Ishikawa (cell line): ENCODE data around the gene ACADL.

ENCODE experiments used
- CEBPB ChIP-seq: IDR thresholded peaks from 2 replicates; pipeline ENCODE4 v1.6.1; 2012
- CREB1 ChIP-seq: IDR thresholded peaks from 2 replicates; pipeline ENCODE4 v1.6.1; 2012; ENCODE audit warnings: low read depth
- EGR1 ChIP-seq: IDR thresholded peaks from 2 replicates; pipeline ENCODE4 v1.6.1; 2012
- EP300 ChIP-seq: IDR thresholded peaks from 2 replicates; pipeline ENCODE4 v1.6.1; 2012; ENCODE audit warnings: borderline replicate concordance
- FOXM1 ChIP-seq: IDR thresholded peaks from 2 replicates; pipeline ENCODE4 v1.6.1; 2012; ENCODE audit warnings: low read depth, borderline replicate concordance
- NFIC ChIP-seq: IDR thresholded peaks from 2 replicates; pipeline ENCODE4 v1.6.1; 2012
- RAD21 ChIP-seq: IDR thresholded peaks from 2 replicates; pipeline ENCODE4 v1.6.1; 2012; ENCODE audit warnings: low read depth
- TAF1 ChIP-seq: IDR thresholded peaks from 2 replicates; pipeline ENCODE4 v1.6.1; 2012; ENCODE audit warnings: low read depth, mild to moderate bottlenecking
- TCF12 ChIP-seq: IDR thresholded peaks from 2 replicates; pipeline ENCODE4 v1.6.1; 2012; ENCODE audit warnings: low read depth
- TEAD4 ChIP-seq: IDR thresholded peaks from 2 replicates; pipeline ENCODE4 v1.6.1; 2012
- YY1 ChIP-seq: IDR thresholded peaks from 2 replicates; pipeline ENCODE4 v1.6.1; 2012; ENCODE audit warnings: low read depth
- ZBTB7A ChIP-seq: IDR thresholded peaks from 2 replicates; pipeline ENCODE4 v1.6.1; 2012; ENCODE audit warnings: low read depth
- TF ChIP-seq, protein P1 (sequence below): IDR thresholded peaks from 2 replicates; pipeline ENCODE4 v1.6.1; 2012
- TF ChIP-seq, protein P2 (sequence below): IDR thresholded peaks from 2 replicates; pipeline ENCODE4 v1.6.1; 2012
- TF ChIP-seq, protein P3 (sequence below): IDR thresholded peaks from 2 replicates; pipeline ENCODE4 v1.6.1; 2012; ENCODE audit warnings: low read depth, mild to moderate bottlenecking

Gene ACADL

DNA sequence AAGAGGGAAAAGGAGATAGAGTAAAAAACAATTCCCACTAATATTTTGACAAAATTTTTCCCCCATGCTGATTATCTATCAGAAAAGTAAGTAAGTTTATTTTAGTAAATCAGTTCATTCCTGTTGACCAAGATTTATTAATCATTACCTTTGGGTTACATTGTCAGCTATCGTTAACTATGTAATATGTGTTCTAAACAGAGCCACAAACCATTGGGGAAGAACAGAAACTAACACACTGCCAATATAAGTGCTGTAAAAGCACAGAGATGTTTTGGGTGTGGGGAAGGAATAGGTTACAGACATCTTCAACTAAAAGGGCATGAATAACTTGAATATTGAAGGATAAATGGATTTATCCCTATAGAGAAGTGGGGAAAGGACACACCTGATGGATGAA is 42.5 kb upstream of the ACADL start:
- TF ChIP-seq FOXM1 (no peak), EGR1 (no peak), YY1 (no peak), TEAD4 (no peak), RAD21 (no peak), EP300 (no peak), TCF12 (no peak), ZBTB7A (no peak), NFIC (no peak)
- TF ChIP-seq, protein P1, sequence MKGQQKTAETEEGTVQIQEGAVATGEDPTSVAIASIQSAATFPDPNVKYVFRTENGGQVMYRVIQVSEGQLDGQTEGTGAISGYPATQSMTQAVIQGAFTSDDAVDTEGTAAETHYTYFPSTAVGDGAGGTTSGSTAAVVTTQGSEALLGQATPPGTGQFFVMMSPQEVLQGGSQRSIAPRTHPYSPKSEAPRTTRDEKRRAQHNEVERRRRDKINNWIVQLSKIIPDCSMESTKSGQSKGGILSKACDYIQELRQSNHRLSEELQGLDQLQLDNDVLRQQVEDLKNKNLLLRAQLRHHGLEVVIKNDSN: no peak

GRCh38 chr2:210264282-210264681 is 39.0 kb upstream of the ACADL start:
- TF ChIP-seq EP300: no peak
- TF ChIP-seq TAF1: no peak
- TF ChIP-seq YY1: no peak
- TF ChIP-seq CREB1: no peak
- no peak for TF ChIP-seq RAD21
- no peak for TF ChIP-seq FOXM1
- no peak for TF ChIP-seq NFIC
- no peak for TF ChIP-seq TCF12
- no peak for TF ChIP-seq ZBTB7A
- TF ChIP-seq, protein P2, sequence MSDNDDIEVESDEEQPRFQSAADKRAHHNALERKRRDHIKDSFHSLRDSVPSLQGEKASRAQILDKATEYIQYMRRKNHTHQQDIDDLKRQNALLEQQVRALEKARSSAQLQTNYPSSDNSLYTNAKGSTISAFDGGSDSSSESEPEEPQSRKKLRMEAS: no peak
- no peak for TF ChIP-seq EGR1
- TF ChIP-seq TEAD4: no peak

GRCh38 chr2:210263841-210264240 is 38.6 kb upstream of the ACADL start:
- no peak for TF ChIP-seq CEBPB
- TF ChIP-seq EP300: no peak
- TF ChIP-seq EGR1: no peak
- TF ChIP-seq TCF12: no peak
- TF ChIP-seq ZBTB7A: no peak
- no peak for TF ChIP-seq TEAD4
- TF ChIP-seq CREB1: no peak
- TF ChIP-seq, protein P2: no peak
- no peak for TF ChIP-seq YY1

DNA sequence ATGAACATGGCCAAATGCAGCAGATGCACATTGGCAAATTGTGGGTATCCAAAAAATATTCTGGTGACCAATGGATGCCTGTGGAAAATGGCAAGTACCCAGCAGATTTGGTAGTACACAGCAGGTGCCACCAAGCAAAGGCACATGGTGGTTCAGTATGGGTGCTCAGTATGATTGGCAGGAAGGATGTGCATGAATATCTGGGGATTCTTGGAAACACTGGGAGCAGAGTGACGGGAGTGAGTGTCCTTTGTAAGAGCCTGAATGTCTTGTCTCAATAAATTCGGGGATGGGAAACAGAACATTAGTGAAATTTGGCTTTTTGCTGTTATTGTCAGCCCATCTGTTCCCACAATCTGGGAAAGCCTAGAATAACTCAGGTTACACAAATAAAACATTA is 36.8 kb upstream of the ACADL start:
- TF ChIP-seq EGR1 (no peak), YY1 (no peak), CREB1 (no peak)
- TF ChIP-seq, protein P1: no peak

GRCh38 chr2:210259687-210260086 is 34.4 kb upstream of the ACADL start:
- no peak for TF ChIP-seq TEAD4
- TF ChIP-seq, protein P1: no peak
- TF ChIP-seq NFIC: no peak
- TF ChIP-seq TCF12: no peak
- TF ChIP-seq CREB1: no peak
- no peak for TF ChIP-seq EGR1
- no peak for TF ChIP-seq TAF1
- TF ChIP-seq YY1: no peak
- TF ChIP-seq, protein P2: no peak
- TF ChIP-seq ZBTB7A: no peak

DNA sequence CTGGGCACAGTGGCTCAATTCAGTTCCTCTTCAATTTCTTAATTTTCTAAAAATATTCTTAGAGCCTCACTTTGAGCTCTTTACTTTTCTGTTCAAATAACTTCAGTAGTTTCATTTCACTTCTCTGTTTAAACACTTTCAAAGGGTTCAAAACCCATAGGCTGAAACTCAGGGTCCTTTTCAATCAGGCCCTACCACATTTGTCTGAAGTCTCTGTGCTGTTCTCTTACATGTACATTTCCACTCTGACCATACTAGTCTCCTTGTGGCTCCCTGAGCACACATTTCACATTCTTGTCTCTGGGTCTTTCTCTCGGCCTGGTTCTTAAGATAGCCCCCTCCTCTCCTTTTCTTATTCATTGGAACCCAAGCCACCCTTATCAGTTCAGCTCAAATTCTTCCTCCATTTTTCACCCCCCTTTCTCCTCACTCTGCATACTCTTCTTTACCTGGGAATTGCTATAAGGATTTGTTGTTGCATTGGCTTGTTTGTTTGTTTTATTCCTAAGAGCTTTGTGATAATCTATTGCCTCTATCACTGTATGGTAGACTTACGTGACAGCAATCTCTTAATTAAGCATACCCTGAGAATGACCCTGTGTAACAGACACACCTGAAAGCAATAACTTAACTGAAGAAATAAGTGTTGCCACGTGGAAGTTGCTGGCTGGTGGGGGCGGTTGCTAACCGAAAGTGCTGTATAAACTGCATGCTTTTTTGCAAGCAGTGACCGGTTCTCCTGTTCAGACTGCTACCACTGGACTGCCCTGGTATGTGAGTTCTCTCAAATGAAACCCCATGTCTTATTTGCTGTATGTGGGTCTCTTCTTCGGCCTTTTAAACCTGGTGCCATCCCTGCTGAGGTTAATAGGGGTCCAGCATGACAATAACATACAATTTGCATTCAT is 27.7 kb upstream of the ACADL start:
- TF ChIP-seq CEBPB (no peak), TAF1 (no peak), TEAD4 (no peak), ZBTB7A (no peak)

DNA sequence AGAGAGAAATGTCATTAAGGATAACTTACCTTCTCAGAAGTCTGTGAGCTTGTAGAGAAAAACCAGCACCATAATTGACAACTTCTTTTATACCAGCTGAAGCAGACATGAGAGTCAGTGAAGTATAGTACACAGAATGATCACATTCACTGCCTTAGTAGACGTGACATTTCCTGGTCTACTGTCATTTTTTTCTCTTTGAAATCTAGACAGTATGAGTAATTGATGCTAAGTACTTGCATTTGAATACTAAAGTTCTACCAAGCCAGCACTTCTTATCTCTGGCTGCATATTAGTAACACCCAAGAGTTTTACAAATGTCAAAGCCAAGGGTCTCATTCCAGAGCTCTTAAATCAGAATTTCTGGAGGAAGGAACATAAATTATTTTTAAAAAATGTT is 25.4 kb upstream of the ACADL start:
- TF ChIP-seq YY1: no peak
- no peak for TF ChIP-seq EGR1
- TF ChIP-seq CEBPB: no peak
- no peak for TF ChIP-seq RAD21
- TF ChIP-seq, protein P2: no peak
- no peak for TF ChIP-seq CREB1
- TF ChIP-seq EP300: no peak
- no peak for TF ChIP-seq ZBTB7A
- TF ChIP-seq TAF1: no peak
- TF ChIP-seq, protein P1: no peak
- TF ChIP-seq FOXM1: no peak
- TF ChIP-seq, protein P3, sequence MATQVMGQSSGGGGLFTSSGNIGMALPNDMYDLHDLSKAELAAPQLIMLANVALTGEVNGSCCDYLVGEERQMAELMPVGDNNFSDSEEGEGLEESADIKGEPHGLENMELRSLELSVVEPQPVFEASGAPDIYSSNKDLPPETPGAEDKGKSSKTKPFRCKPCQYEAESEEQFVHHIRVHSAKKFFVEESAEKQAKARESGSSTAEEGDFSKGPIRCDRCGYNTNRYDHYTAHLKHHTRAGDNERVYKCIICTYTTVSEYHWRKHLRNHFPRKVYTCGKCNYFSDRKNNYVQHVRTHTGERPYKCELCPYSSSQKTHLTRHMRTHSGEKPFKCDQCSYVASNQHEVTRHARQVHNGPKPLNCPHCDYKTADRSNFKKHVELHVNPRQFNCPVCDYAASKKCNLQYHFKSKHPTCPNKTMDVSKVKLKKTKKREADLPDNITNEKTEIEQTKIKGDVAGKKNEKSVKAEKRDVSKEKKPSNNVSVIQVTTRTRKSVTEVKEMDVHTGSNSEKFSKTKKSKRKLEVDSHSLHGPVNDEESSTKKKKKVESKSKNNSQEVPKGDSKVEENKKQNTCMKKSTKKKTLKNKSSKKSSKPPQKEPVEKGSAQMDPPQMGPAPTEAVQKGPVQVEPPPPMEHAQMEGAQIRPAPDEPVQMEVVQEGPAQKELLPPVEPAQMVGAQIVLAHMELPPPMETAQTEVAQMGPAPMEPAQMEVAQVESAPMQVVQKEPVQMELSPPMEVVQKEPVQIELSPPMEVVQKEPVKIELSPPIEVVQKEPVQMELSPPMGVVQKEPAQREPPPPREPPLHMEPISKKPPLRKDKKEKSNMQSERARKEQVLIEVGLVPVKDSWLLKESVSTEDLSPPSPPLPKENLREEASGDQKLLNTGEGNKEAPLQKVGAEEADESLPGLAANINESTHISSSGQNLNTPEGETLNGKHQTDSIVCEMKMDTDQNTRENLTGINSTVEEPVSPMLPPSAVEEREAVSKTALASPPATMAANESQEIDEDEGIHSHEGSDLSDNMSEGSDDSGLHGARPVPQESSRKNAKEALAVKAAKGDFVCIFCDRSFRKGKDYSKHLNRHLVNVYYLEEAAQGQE: no peak
- no peak for TF ChIP-seq TEAD4
- TF ChIP-seq NFIC: no peak
- TF ChIP-seq TCF12: no peak
